KMS-11 (cell line): ENCODE results near the gene NCK2.

Experiments used
- H2AFZ ChIP-seq: fragments of 200-600 bp; sonication (generic); 2 replicates; pipeline ENCODE4 v1.6.1; 2016; ENCODE audit warnings: antibody characterized with exemption, mixed run types, low read depth
- H3K27ac ChIP-seq: fragments of 200-600 bp; sonication (generic); 2 replicates; pipeline ENCODE4 v1.6.1; 2016; ENCODE audit warnings: mild to moderate bottlenecking, mixed run types
- H3K27me3 ChIP-seq: fragments of 200-600 bp; sonication (generic); 2 replicates; pipeline ENCODE4 v1.6.1; 2017; ENCODE audit warnings: mild to moderate bottlenecking, low read depth, mixed run types, moderate library complexity; ENCODE audit not compliant: insufficient read depth
- H3K36me3 ChIP-seq: fragments of 200-600 bp; sonication (generic); 2 replicates; pipeline ENCODE4 v1.6.1; 2017; ENCODE audit warnings: mild to moderate bottlenecking, mixed run types; ENCODE audit not compliant: insufficient read depth
- H3K4me1 ChIP-seq: fragments of 200-600 bp; sonication (generic); 2 replicates; pipeline ENCODE4 v1.6.1; 2016; ENCODE audit warnings: mild to moderate bottlenecking, low read depth, mixed run types; ENCODE audit not compliant: poor library complexity, severe bottlenecking
- H3K4me2 ChIP-seq: fragments of 200-600 bp; sonication (generic); 2 replicates; pipeline ENCODE4 v1.7.0; 2016; ENCODE audit warnings: mild to moderate bottlenecking, mixed run types
- H3K4me3 ChIP-seq: fragments of 200-600 bp; sonication (generic); IDR thresholded peaks from 2 replicates; pipeline ENCODE4 v1.6.1; 2017; ENCODE audit warnings: low read depth, low read length, mixed read lengths; ENCODE audit not compliant: insufficient read depth
- H3K79me2 ChIP-seq: fragments of 200-600 bp; sonication (generic); 2 replicates; pipeline ENCODE4 v1.6.1; 2016; ENCODE audit warnings: low read depth, mixed run types; ENCODE audit not compliant: insufficient read depth
- H3K9ac ChIP-seq: fragments of 200-600 bp; sonication (generic); 2 replicates; pipeline ENCODE4 v1.6.1; 2016; ENCODE audit warnings: mild to moderate bottlenecking, mixed run types
- H4K20me1 ChIP-seq: fragments of 200-600 bp; sonication (generic); 2 replicates; pipeline ENCODE4 v1.6.1; 2016; ENCODE audit warnings: mild to moderate bottlenecking, mixed run types; ENCODE audit not compliant: insufficient read depth
- TF ChIP-seq, protein P1 (sequence below): fragments of 200-600 bp; sonication (generic); conservative IDR thresholded peaks from 2 replicates; pipeline ENCODE4 v1.6.1; 2017; ENCODE audit warnings: low read depth, mild to moderate bottlenecking, antibody characterized with exemption, low read length, moderate library complexity, mixed read lengths

Gene NCK2

DNA sequence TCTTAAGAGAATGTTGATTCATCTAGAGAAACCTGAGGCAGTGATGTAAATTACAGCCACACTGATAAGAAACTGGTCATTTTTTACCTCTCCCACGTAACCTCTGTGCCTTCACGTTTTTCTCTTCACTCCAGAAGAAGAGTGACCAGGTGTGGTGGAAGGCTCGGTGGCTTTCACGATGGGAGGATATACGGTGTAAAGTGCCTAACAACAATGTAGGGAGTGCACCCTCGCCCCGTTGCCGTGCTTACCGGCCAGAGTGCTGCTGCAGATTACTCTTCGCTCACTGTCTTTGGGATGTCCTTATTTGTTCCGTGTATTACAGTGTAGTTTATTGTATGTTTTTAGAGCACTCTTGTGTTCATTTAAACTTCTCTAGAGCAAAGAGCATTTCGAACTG lies 46.5 kb downstream of the NCK2 start:
- H3K4me1 ChIP-seq = peaks cover 97% of the 10 kb centered on the region
- TF ChIP-seq, protein P1, sequence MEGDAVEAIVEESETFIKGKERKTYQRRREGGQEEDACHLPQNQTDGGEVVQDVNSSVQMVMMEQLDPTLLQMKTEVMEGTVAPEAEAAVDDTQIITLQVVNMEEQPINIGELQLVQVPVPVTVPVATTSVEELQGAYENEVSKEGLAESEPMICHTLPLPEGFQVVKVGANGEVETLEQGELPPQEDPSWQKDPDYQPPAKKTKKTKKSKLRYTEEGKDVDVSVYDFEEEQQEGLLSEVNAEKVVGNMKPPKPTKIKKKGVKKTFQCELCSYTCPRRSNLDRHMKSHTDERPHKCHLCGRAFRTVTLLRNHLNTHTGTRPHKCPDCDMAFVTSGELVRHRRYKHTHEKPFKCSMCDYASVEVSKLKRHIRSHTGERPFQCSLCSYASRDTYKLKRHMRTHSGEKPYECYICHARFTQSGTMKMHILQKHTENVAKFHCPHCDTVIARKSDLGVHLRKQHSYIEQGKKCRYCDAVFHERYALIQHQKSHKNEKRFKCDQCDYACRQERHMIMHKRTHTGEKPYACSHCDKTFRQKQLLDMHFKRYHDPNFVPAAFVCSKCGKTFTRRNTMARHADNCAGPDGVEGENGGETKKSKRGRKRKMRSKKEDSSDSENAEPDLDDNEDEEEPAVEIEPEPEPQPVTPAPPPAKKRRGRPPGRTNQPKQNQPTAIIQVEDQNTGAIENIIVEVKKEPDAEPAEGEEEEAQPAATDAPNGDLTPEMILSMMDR = no peak
- H3K36me3 ChIP-seq = no peaks in the 10 kb centered on the region
- H2AFZ ChIP-seq = no peak overlapping the region
- H3K4me2 ChIP-seq = peak overlapping the region; percentile 100
- peaks cover 75% of the 10 kb centered on the region for H3K79me2 ChIP-seq
- H3K4me3 ChIP-seq = no peak overlapping the region
- H3K27ac ChIP-seq = peak overlapping the region; percentile 95
- no peaks in the 10 kb centered on the region for H3K27me3 ChIP-seq
- peak overlapping the region; percentile 56; the same call in 1 of the 2 replicates for H3K9ac ChIP-seq
- H4K20me1 ChIP-seq = no peaks in the 10 kb centered on the region

DNA sequence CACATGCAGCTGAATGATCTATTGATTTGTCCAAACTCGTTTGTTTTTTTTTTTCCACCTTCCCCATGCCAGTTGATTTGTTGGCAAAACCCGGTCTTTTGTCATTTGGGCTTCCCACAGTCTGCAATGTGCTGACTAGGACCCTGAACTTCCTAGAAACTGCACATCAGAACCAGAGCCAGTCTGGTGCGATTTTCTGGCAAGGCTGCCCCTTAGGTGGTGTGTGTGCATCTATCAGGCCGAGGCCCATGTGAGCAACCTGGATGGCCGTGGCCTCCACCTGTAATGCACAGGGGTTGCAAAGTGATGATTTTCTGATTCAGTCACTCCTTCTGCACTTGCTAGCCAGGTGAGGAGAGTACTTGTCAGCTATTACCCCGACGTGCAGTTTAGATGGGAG lies 47.8 kb downstream of the NCK2 start:
- no peak overlapping the region; the same call in 1 of the 2 replicates for H3K27ac ChIP-seq
- no peak overlapping the region; the same call in 1 of the 2 replicates for H3K4me2 ChIP-seq
- H3K4me1 ChIP-seq = peaks cover 98% of the 10 kb centered on the region
- peaks cover 83% of the 10 kb centered on the region for H3K79me2 ChIP-seq
- no peaks in the 10 kb centered on the region for H4K20me1 ChIP-seq
- TF ChIP-seq, protein P1 = no peak
- H3K36me3 ChIP-seq = no peaks in the 10 kb centered on the region
- H3K4me3 ChIP-seq = no peak overlapping the region
- no peak overlapping the region for H2AFZ ChIP-seq
- no peaks in the 10 kb centered on the region for H3K27me3 ChIP-seq
- H3K9ac ChIP-seq = no peak overlapping the region

DNA sequence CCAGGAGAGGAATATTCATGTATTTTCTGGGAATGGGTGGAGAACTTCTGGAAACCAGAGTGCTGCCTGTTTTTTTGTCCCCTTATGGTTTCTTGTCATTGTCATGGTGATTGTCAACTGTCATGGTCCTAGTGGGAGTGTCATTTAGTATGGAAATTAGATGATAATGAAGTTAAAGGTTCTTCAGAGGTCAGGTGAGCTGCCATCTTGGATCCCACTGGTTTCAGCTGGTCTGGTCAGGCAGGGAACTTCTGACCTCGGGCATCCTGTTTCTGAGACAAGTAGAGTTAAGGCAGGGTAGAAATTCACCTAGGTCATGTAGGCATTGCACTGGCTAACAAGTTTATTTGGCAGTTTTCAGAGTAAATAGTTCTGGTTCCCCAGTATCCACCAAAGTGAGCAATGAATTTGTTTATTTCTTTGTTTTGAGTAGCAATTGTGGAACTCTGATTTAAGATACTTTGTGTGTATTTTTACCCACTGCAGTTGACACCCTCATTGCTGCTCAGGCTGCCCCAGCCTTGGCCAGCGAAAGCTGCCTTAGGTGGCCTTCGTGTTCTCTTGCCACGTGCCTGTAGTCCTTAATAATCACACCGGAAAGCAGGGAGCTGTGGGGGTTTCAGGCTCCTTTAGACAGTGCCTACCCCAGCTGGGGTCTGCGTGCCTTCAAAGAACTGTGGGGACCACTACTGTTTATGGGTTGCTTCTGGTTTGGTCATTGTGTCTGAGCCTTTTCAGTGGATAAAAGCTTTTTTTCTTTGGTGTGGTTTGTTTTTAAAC lies 48.7 kb downstream of the NCK2 start:
- Histone ChIP-seq H3K4me2 (peak overlapping the region; percentile 27; the same call in 1 of the 2 replicates), H4K20me1 (no peaks in the 10 kb centered on the region)

DNA sequence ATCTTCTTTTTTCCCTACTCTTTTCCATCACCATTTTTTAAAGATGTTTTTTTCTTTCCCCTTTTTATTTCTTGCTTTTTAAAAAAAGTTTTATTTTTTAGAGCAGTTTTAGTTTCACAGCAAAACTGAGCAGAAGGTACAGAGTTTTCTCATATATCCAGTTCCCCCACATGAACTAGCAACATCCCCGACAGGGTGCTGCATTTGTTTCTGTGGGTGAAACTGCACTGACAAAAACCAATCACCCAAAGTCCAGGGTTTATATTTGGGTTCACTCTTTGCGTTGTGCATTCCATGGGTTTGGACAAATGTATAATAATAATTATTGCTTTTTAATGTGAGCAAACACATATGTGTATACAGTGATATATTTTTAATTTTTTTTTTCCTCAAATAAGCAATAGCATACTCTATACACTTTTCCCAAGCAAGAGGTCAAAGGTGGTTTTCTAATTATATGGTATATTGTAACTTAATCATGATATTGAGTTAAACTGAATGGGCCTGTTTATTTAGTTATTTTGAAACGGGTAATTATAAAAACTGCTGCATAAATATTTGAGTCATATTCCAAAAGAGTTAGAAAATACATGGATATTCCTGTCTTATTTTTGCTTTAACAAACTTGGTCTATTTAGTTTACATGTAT lies 50.3 kb downstream of the NCK2 start:
- Histone ChIP-seq H3K36me3 (no peaks in the 10 kb centered on the region), H3K27ac (peak overlapping the region; percentile 97), H3K9ac (no peak overlapping the region; the same call in 1 of the 2 replicates), H2AFZ (no peak overlapping the region), H3K79me2 (peaks cover 89% of the 10 kb centered on the region), H3K4me2 (peak overlapping the region; percentile 84), H3K4me1 (peaks cover 100% of the 10 kb centered on the region), H3K4me3 (peak overlapping the region; percentile 10), H4K20me1 (no peaks in the 10 kb centered on the region), H3K27me3 (no peaks in the 10 kb centered on the region)
- TF ChIP-seq, protein P1 = no peak

More for the DNA sequence above, 48.7 kb downstream of the NCK2 start:
- H3K36me3 ChIP-seq = no peaks in the 10 kb centered on the region
- H2AFZ ChIP-seq = no peak overlapping the region
- peaks cover 88% of the 10 kb centered on the region for H3K79me2 ChIP-seq
- H3K9ac ChIP-seq = no peak overlapping the region
- TF ChIP-seq, protein P1 = no peak
- no peak overlapping the region for H3K4me3 ChIP-seq
- H3K27me3 ChIP-seq = no peaks in the 10 kb centered on the region
- H3K27ac ChIP-seq = no peak overlapping the region
- peaks cover 100% of the 10 kb centered on the region for H3K4me1 ChIP-seq
